GM21367 (cell line): ENCODE measurements around the gene BCL2L12.
A peak's percentile ranks its signal among the peaks of the same experiment; 100 is the strongest.
"Not testable (repeated sequence)": the region's sequence is repeated elsewhere in the genome, so short reads cannot be mapped to it uniquely, and the experiment has no call there.

Experiments used
- ATAC-seq: cut with Tn5 transposase; IDR thresholded peaks from one replicate; pipeline ENCODE4 v1.9.1; 2021; ENCODE audit not compliant: unreplicated experiment

The BCL2L12 gene, protein sequence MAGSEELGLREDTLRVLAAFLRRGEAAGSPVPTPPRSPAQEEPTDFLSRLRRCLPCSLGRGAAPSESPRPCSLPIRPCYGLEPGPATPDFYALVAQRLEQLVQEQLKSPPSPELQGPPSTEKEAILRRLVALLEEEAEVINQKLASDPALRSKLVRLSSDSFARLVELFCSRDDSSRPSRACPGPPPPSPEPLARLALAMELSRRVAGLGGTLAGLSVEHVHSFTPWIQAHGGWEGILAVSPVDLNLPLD

GRCh38 chr19:49665351-49666119 lies at the start of gene BCL2L12, which contains the start of gene IRF3:
Gene BCL2L12, plus strand, starts transcription at chr19:49665933. Its CDS starts 760 bp downstream, at chr19:49666693.
Gene IRF3, minus strand, starts transcription at chr19:49665857. Its CDS starts 1,019 bp downstream, at chr19:49664838.
- peak; percentile 59 for ATAC-seq

- no peak for ATAC-seq
Measured at GRCh38 chr19:49616532-49616931, 49.2 kb upstream of the BCL2L12 start.

- ATAC-seq, result no peak
Measured at GRCh38 chr19:49616945-49617344, 48.8 kb upstream of the BCL2L12 start.

- ATAC-seq, result not testable (repeated sequence)
Measured at GRCh38 chr19:49617860-49618259, 47.9 kb upstream of the BCL2L12 start.

DNA sequence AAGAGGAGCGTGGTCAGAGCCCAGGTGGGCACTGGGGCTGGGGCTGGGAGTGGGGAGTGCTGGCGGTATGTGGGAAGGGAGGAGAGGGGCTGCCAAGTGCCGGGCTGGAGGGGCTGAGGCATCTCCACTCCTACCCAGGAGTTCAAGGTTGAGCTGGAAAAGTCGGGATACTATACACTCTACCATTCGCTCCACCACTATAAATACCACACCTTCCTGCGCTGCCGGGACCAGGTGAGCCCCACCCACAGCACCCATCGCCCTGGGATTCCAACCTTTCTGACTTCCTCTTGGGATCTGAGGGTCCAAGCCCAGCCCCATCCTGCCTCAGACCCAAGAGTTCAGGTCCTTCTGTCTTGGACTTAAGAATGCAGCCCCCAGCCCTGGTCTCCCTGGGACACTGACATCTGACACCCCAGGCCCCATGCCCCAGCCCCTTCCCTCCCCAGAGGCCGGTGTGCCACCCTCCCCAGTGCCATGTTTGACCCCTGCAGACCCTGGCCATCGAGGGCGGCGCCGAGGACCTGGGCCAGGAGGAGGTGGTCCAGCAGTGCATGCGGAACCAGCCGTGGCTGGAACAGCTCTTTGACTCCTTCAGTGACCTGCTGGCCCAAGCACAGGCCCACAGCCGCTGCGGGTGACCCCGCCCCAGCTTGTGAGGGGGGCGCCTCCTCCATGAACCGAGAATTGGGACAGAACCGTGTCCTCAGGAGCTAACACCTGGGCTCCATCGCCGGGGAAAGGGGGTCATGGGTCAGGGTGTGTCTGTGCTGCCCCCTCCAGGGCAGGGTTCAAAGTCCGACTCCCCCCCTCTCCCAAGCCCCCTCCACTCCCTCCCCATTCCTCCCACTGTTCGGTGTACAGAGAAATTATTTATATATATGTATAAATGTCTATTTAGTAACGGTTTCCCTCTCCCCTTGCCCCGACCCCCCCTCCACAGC lies 40.5 kb upstream of the BCL2L12 start:
- no peak for ATAC-seq

DNA sequence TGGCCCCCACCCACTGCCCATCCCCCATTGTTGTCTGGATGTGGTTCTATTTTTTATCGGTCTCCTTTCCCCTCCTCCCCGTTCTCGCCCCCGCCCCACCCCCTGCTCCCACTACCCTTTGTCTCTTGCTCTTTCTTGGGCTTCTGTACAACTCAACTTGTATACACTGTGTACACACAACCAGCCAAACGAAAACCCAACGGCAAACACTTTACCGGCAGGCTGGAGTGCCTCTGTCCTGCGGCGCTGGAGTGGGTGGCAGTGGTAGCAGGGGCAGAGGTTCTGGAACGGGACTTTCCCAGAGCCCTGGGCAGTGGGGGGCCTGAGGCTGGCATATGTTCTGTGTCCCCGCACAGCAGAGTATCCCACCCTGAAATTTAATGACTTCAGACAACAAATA lies 39.5 kb upstream of the BCL2L12 start:
- no peak for ATAC-seq

DNA sequence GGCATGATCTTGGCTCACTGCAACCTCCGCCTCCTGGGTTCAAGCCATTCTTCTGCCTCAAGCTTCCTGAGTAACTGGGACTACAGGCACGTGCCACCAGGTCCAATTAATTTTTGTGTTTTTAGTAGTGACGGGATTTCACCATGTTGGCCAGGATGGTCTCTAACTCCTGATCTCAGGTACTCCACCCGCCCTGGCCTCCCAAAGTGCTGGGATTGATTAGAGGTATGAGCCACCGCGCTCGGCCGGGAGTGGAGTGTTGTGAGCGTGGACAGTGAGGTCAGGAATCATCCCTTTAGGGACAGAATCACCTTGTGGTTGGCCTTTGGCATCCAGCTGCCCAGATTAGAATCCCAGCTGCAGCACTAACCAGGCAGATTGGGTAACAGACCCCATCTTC lies 36.1 kb upstream of the BCL2L12 start:
- ATAC-seq, result no peak

- no peak for ATAC-seq
Measured at GRCh38 chr19:49631014-49631588, 34.6 kb upstream of the BCL2L12 start.

GRCh38 chr19:49631610-49632192 lies 34.0 kb upstream of the BCL2L12 start:
- ATAC-seq, result no peak

- no peak for ATAC-seq
Measured at GRCh38 chr19:49632576-49632975, 33.2 kb upstream of the BCL2L12 start.

DNA sequence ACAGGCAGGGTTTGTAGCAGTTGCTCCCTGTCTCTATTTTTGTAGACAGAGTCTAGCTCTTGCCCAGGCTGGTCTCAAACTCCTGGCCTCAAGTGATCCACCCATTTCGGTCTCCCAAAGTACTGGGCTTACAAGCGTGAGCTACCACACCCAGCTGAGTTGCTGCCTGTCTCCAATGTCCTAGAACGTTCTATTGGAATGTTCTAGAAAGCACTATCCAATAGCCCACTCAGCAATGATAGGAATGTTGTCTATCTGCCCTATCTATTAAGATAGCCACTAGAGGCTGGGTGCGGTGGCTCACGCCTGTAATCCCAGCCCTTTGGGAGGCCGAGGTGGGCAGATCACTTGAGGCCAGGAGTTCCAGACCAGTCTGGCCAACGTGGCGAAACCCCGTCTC lies 32.5 kb upstream of the BCL2L12 start:
- not testable (repeated sequence) for ATAC-seq

- no peak for ATAC-seq
Measured at GRCh38 chr19:49635530-49636232, 30.1 kb upstream of the BCL2L12 start.

GRCh38 chr19:49636233-49636932 lies 29.4 kb upstream of the BCL2L12 start:
- ATAC-seq, result no peak

DNA sequence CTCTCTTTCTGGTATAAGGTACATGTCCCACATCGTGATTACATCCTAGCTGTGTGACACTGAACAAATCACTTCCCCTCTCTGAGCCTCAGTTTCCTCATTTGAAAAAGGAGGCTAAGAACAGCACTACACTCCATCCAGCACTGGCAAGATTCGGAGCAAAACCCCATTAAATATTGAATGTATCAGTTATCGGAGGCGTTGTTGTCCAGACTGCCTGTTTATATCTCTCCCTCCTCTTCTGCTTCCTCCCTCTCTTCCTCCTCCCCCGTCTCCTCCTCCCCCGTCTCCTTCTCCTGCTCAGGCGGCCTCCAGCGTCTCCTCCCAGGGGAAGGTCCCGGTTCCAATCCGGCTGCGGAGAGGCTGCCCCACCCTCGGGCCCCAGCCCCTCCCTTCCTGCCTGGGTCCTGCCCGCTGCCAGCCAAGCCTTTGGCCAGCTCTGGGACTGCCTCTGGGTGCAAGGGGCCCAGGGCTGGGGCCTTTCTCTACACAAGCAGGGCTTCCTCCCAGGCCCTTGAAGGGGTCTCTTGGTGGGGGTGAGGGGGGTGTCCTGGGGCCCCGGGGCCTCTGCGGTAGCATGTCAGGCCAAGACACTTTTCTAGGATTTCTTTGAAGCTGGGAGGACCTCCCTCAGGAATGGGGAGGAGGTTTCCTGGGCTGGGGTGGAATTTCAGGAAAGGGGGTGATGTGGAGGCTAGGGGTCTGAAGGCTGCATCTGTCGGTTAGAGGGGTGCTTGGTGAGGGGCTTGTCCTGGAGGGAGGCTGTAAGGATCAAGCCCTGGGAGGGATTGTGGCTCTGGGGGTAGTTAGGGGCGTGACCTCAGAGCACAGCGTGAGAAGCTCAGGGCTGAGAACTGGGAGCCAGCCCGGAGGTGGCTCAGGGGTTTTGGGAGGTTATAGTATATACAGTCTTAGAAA lies 27.7 kb upstream of the BCL2L12 start:
- no peak for ATAC-seq

GRCh38 chr19:49639401-49640112 lies 26.2 kb upstream of the BCL2L12 start:
- ATAC-seq, result no peak

DNA sequence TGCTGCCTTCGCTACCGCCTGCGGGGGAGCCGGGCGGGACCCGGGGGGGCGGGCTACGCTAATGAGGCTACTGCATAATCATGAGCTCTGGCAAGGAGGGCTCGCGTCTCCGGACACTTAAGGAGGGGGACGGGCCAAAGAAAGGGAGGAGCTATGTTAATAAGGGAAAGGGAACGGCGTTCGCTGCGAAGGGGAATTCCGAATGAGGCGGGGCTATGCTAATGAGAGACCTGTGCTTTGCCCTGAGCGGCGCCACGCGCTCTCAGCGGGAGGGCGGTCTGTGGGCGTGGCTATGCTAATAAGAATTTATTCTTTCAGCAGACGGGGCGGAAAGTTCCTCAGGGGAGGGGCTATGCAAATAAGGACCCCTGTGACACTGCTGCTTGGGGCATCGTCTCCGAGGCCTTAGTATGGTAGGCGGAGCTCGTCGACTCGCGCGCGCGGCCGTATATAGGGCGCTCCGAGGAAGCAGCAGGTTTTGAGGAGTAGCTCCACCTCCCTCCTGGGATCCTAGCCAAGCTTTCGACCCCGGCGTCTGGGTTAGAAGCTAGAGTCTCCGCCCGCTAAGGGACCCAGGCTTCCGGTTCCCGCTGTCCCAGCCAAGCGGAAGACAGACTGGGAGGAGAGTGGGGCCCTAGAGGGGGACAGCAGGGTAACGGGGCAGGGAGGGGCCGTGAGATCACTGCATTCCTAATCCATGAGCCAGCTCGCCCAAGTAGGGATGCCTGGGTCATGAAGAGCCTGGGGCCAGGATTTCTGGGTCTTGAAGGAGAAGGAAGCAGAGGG lies 25.4 kb upstream of the BCL2L12 start, which contains the start of gene RRAS:
Gene RRAS, minus strand, starts transcription at position 31 of the 786 bp plus-strand sequence. CDS start 45 bp downstream, outside the sequence.
- ATAC-seq, result peak; percentile 47
